H9 (cell line): ENCODE data around the gene PLA2G5. TPM values are rescaled to one million over a fixed set of nuclear protein-coding genes. Genes with fewer than 3 reads are reported as not detected.

Experiments
- DNase-seq: peaks from one replicate; pipeline ENCODE4 v3.0.0-alpha.2; 2017
- H2AFZ ChIP-seq: one replicate; pipeline ENCODE4 v1.6.1; 2013; ENCODE audit warnings: mild to moderate bottlenecking, low read length, control low read depth, moderate library complexity
- H2AK5ac ChIP-seq: 2 replicates; pipeline ENCODE4 v1.6.1; 2013; ENCODE audit warnings: low read length, control low read depth, mixed read lengths; ENCODE audit not compliant: insufficient read length
- H2BK120ac ChIP-seq: one replicate; pipeline ENCODE4 v1.6.1; 2013; ENCODE audit warnings: low read depth, mild to moderate bottlenecking, low read length, control low read depth, inconsistent platforms; ENCODE audit not compliant: poor library complexity, severe bottlenecking
- H2BK12ac ChIP-seq: 2 replicates; pipeline ENCODE4 v1.6.1; 2013; ENCODE audit warnings: low read length, control low read depth, mixed read lengths, low read depth; ENCODE audit not compliant: insufficient read length
- H2BK15ac ChIP-seq: 2 replicates; pipeline ENCODE4 v1.6.1; 2013; ENCODE audit warnings: low read depth, low read length, control low read depth
- H2BK20ac ChIP-seq: one replicate; pipeline ENCODE4 v1.6.1; 2013; ENCODE audit warnings: low read depth, mild to moderate bottlenecking, low read length, control low read depth, inconsistent platforms; ENCODE audit not compliant: poor library complexity, severe bottlenecking
- H2BK5ac ChIP-seq: 2 replicates; pipeline ENCODE4 v1.6.1; 2013; ENCODE audit warnings: low read length, control low read depth, mixed read lengths; ENCODE audit not compliant: insufficient read length
- H3K14ac ChIP-seq: 2 replicates; pipeline ENCODE4 v1.6.1; 2013; ENCODE audit warnings: low read length, control low read depth; ENCODE audit not compliant: insufficient read depth
- H3K18ac ChIP-seq: 2 replicates; pipeline ENCODE4 v1.6.1; 2013; ENCODE audit warnings: low read depth, mild to moderate bottlenecking, mixed read lengths, low read length, control low read depth; ENCODE audit not compliant: insufficient read length
- H3K23ac ChIP-seq: 2 replicates; pipeline ENCODE4 v1.6.1; 2013; ENCODE audit warnings: low read length, control low read depth, mixed read lengths, low read depth; ENCODE audit not compliant: insufficient read length
- H3K23me2 ChIP-seq: 2 replicates; pipeline ENCODE4 v1.6.1; 2013; ENCODE audit warnings: low read depth, mild to moderate bottlenecking, mixed read lengths, low read length, control low read depth; ENCODE audit not compliant: insufficient read length, poor library complexity, severe bottlenecking
- H3K27ac ChIP-seq: 2 replicates; pipeline ENCODE4 v1.5.1; 2013; ENCODE audit warnings: low read length, control low read depth, mixed read lengths, low read depth; ENCODE audit not compliant: insufficient read length
- H3K27me3 ChIP-seq: 2 replicates; pipeline ENCODE4 v1.6.1; 2013; ENCODE audit warnings: low read length, control low read depth, inconsistent platforms; ENCODE audit not compliant: insufficient read depth
- H3K4ac ChIP-seq: 2 replicates; pipeline ENCODE4 v1.6.1; 2013; ENCODE audit warnings: low read depth, mild to moderate bottlenecking, control low read depth, inconsistent platforms, low read length, moderate library complexity
- H3K4me1 ChIP-seq: 2 replicates; pipeline ENCODE4 v1.6.1; 2013; ENCODE audit warnings: low read length, control low read depth, inconsistent platforms; ENCODE audit not compliant: insufficient read depth
- H3K4me2 ChIP-seq: 2 replicates; pipeline ENCODE4 v1.6.1; 2013; ENCODE audit warnings: low read length, control low read depth, mixed read lengths; ENCODE audit not compliant: insufficient read length, insufficient read depth
- H3K56ac ChIP-seq: 2 replicates; pipeline ENCODE4 v1.6.1; 2013; ENCODE audit warnings: low read depth, mild to moderate bottlenecking, mixed read lengths, low read length, control low read depth; ENCODE audit not compliant: insufficient read length
- H3K79me1 ChIP-seq: 2 replicates; pipeline ENCODE4 v1.6.1; 2013; ENCODE audit warnings: low read depth, mild to moderate bottlenecking, moderate library complexity, low read length, control low read depth, inconsistent platforms; ENCODE audit not compliant: insufficient read depth, poor library complexity, severe bottlenecking
- H3K79me2 ChIP-seq: 2 replicates; pipeline ENCODE4 v1.6.1; 2013; ENCODE audit warnings: low read length, control low read depth, inconsistent platforms; ENCODE audit not compliant: insufficient read depth
- H3K9ac ChIP-seq: 2 replicates; pipeline ENCODE4 v1.6.1; 2013; ENCODE audit warnings: low read length, control low read depth, mixed read lengths; ENCODE audit not compliant: insufficient read length; ENCODE audit errors: extremely low read depth
- H3K9me3 ChIP-seq: one replicate; pipeline ENCODE4 v1.6.1; 2013; ENCODE audit warnings: low read depth, low read length, inconsistent platforms; ENCODE audit not compliant: control insufficient read depth
- H3T11ph ChIP-seq: one replicate; pipeline ENCODE4 v1.6.1; 2013; ENCODE audit warnings: mild to moderate bottlenecking, low read length, control low read depth, inconsistent platforms
- H4K20me1 ChIP-seq: one replicate; pipeline ENCODE4 v1.6.1; 2013; ENCODE audit not compliant: control insufficient read depth, insufficient read length, insufficient read depth
- H4K5ac ChIP-seq: 2 replicates; pipeline ENCODE4 v1.6.1; 2013; ENCODE audit warnings: low read depth, mild to moderate bottlenecking, mixed read lengths, low read length, control low read depth; ENCODE audit not compliant: insufficient read length
- H4K8ac ChIP-seq: replicated peaks from 2 replicates; pipeline ENCODE4 v1.6.1; 2013; ENCODE audit warnings: low read length, control low read depth, mixed read lengths, low read depth; ENCODE audit not compliant: insufficient read length
- H4K91ac ChIP-seq: 2 replicates; pipeline ENCODE4 v1.6.1; 2013; ENCODE audit warnings: low read depth, mild to moderate bottlenecking, moderate library complexity, mixed read lengths, low read length, control low read depth; ENCODE audit not compliant: insufficient read length
- H3K27ac Mint-ChIP-seq, 3 experiments: 2 replicates in 2 of 3; 3 replicates in 1 of 3; pipeline ENCODE4 v1.8.0; 2020 to 2021; ENCODE audit warnings: mixed read lengths in 3 of 3, mild to moderate bottlenecking in 1 of 3, moderate library complexity in 1 of 3
- H3K27me3 Mint-ChIP-seq: 2 replicates; pipeline ENCODE4 v1.8.0; 2021; ENCODE audit warnings: low read depth, mild to moderate bottlenecking, moderate library complexity, mixed read lengths
- H3K36me3 Mint-ChIP-seq, 3 experiments: 2 replicates in 2 of 3; 3 replicates in 1 of 3; pipeline ENCODE4 v1.8.0; 2020 to 2021; ENCODE audit warnings: low read depth in 3 of 3, mixed read lengths in 3 of 3; ENCODE audit not compliant: insufficient read depth in 1 of 3
- H3K4me1 Mint-ChIP-seq, 2 experiments: 2 replicates each; pipeline ENCODE4 v1.8.0; 2020; ENCODE audit warnings: mixed read lengths in 2 of 2
- H3K4me3 Mint-ChIP-seq, 2 experiments: 2 replicates in 1 of 2; 3 replicates in 1 of 2; pipeline ENCODE4 v1.8.0; 2020 to 2021; ENCODE audit warnings: mild to moderate bottlenecking in 2 of 2, mixed read lengths in 2 of 2, moderate library complexity in 1 of 2
- H3K9me3 Mint-ChIP-seq, 2 experiments: 2 replicates in 1 of 2; 3 replicates in 1 of 2; pipeline ENCODE4 v1.8.0; 2020; ENCODE audit warnings: mild to moderate bottlenecking in 2 of 2, mixed read lengths in 2 of 2, moderate library complexity in 1 of 2
- total RNA-seq: library from RNA; stranded (reverse); gene quantifications from 2 replicates; pipeline ENCODE4 v1.2.1, GENCODE V29; 2021
- TF ChIP-seq, protein P1 (sequence below): fragments of 200-600 bp; sonication (generic); conservative IDR thresholded peaks from 3 replicates; pipeline ENCODE4 v1.8.0; 2021; ENCODE audit warnings: antibody characterized with exemption, mild to moderate bottlenecking

Gene PLA2G5
- total RNA-seq, 1 experiment from 2014 or later: not detected

DNA sequence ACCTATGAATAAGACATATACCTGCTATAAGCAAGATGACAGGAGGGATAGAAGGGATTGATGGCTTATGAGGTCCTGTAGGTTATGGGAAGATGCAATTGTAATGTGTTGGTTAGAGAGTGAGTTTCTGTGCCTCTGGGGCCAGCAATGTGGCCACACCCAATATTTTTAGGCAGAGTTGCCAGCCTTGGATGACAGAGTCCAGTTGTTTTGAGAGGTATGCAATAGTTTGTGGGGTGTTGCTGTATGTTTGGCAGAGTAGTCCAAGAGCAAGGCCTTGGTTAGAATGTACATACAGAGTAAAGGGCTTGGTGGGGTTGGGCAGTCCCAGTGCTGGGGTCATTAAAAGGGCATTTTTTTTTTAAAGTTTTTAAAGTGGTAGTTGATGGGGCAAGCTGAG is 36.6 kb upstream of the PLA2G5 start:
- Histone ChIP-seq H3K27me3 (no peaks in the 10 kb centered on the region), H3K79me1 (no peaks in the 10 kb centered on the region), H3K9me3 (no peaks in the 10 kb centered on the region), H3K9ac (no peak overlapping the region), H3K27ac (no peak overlapping the region), H4K20me1 (no peaks in the 10 kb centered on the region), H3K79me2 (no peaks in the 10 kb centered on the region), H3K4ac (no peak overlapping the region), H2BK5ac (no peak overlapping the region), H3K4me1 (no peaks in the 10 kb centered on the region; the same call in 1 of the 2 replicates), H2BK20ac (no peak overlapping the region), H3T11ph (no peak overlapping the region), H3K23ac (no peak overlapping the region), H3K56ac (no peak overlapping the region), H2AFZ (no peak overlapping the region), H2BK15ac (no peak overlapping the region), H3K23me2 (no peaks in the 10 kb centered on the region), H4K5ac (no peak overlapping the region), H2AK5ac (no peak overlapping the region), H4K8ac (no peak overlapping the region), H2BK120ac (no peak overlapping the region), H3K18ac (no peak overlapping the region), H4K91ac (no peak overlapping the region), H3K4me2 (no peak overlapping the region), H2BK12ac (no peak overlapping the region), H3K14ac (no peak overlapping the region)
- Mint-ChIP-seq H3K4me3 (no peak overlapping the region), H3K9me3 (peaks cover 14 to 25% of the 10 kb centered on the region in 2 experiments), H3K27ac (no peak overlapping the region; a peak in 1 of 7 replicates), H3K27me3 (peaks cover 27% of the 10 kb centered on the region), H3K4me1 (peaks cover 13 to 20% of the 10 kb centered on the region in 2 experiments), H3K36me3 (peaks cover 2 to 12% (median 9%) of the 10 kb centered on the region in 3 experiments)
- no peak for DNase-seq
- TF ChIP-seq, protein P1, sequence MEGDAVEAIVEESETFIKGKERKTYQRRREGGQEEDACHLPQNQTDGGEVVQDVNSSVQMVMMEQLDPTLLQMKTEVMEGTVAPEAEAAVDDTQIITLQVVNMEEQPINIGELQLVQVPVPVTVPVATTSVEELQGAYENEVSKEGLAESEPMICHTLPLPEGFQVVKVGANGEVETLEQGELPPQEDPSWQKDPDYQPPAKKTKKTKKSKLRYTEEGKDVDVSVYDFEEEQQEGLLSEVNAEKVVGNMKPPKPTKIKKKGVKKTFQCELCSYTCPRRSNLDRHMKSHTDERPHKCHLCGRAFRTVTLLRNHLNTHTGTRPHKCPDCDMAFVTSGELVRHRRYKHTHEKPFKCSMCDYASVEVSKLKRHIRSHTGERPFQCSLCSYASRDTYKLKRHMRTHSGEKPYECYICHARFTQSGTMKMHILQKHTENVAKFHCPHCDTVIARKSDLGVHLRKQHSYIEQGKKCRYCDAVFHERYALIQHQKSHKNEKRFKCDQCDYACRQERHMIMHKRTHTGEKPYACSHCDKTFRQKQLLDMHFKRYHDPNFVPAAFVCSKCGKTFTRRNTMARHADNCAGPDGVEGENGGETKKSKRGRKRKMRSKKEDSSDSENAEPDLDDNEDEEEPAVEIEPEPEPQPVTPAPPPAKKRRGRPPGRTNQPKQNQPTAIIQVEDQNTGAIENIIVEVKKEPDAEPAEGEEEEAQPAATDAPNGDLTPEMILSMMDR: no peak
